H9 (cell line): ENCODE measurements around the gene KDM2A. TPM values are rescaled to one million over a fixed set of nuclear protein-coding genes. Genes with fewer than 3 reads are reported as not detected.

Experiments
- DNase-seq: peaks from one replicate; pipeline ENCODE4 v3.0.0-alpha.2; 2017
- H2AFZ ChIP-seq: one replicate; pipeline ENCODE4 v1.6.1; 2013; ENCODE audit warnings: mild to moderate bottlenecking, low read length, control low read depth, moderate library complexity
- H2AK5ac ChIP-seq: 2 replicates; pipeline ENCODE4 v1.6.1; 2013; ENCODE audit warnings: low read length, control low read depth, mixed read lengths; ENCODE audit not compliant: insufficient read length
- H2BK120ac ChIP-seq: one replicate; pipeline ENCODE4 v1.6.1; 2013; ENCODE audit warnings: low read depth, mild to moderate bottlenecking, low read length, control low read depth, inconsistent platforms; ENCODE audit not compliant: poor library complexity, severe bottlenecking
- H2BK12ac ChIP-seq: 2 replicates; pipeline ENCODE4 v1.6.1; 2013; ENCODE audit warnings: low read length, control low read depth, mixed read lengths, low read depth; ENCODE audit not compliant: insufficient read length
- H2BK15ac ChIP-seq: 2 replicates; pipeline ENCODE4 v1.6.1; 2013; ENCODE audit warnings: low read depth, low read length, control low read depth
- H2BK20ac ChIP-seq: one replicate; pipeline ENCODE4 v1.6.1; 2013; ENCODE audit warnings: low read depth, mild to moderate bottlenecking, low read length, control low read depth, inconsistent platforms; ENCODE audit not compliant: poor library complexity, severe bottlenecking
- H2BK5ac ChIP-seq: 2 replicates; pipeline ENCODE4 v1.6.1; 2013; ENCODE audit warnings: low read length, control low read depth, mixed read lengths; ENCODE audit not compliant: insufficient read length
- H3K14ac ChIP-seq: 2 replicates; pipeline ENCODE4 v1.6.1; 2013; ENCODE audit warnings: low read length, control low read depth; ENCODE audit not compliant: insufficient read depth
- H3K18ac ChIP-seq: 2 replicates; pipeline ENCODE4 v1.6.1; 2013; ENCODE audit warnings: low read depth, mild to moderate bottlenecking, mixed read lengths, low read length, control low read depth; ENCODE audit not compliant: insufficient read length
- H3K23ac ChIP-seq: 2 replicates; pipeline ENCODE4 v1.6.1; 2013; ENCODE audit warnings: low read length, control low read depth, mixed read lengths, low read depth; ENCODE audit not compliant: insufficient read length
- H3K23me2 ChIP-seq: 2 replicates; pipeline ENCODE4 v1.6.1; 2013; ENCODE audit warnings: low read depth, mild to moderate bottlenecking, mixed read lengths, low read length, control low read depth; ENCODE audit not compliant: insufficient read length, poor library complexity, severe bottlenecking
- H3K27ac ChIP-seq: 2 replicates; pipeline ENCODE4 v1.5.1; 2013; ENCODE audit warnings: low read length, control low read depth, mixed read lengths, low read depth; ENCODE audit not compliant: insufficient read length
- H3K27me3 ChIP-seq: 2 replicates; pipeline ENCODE4 v1.6.1; 2013; ENCODE audit warnings: low read length, control low read depth, inconsistent platforms; ENCODE audit not compliant: insufficient read depth
- H3K4ac ChIP-seq: 2 replicates; pipeline ENCODE4 v1.6.1; 2013; ENCODE audit warnings: low read depth, mild to moderate bottlenecking, control low read depth, inconsistent platforms, low read length, moderate library complexity
- H3K4me1 ChIP-seq: 2 replicates; pipeline ENCODE4 v1.6.1; 2013; ENCODE audit warnings: low read length, control low read depth, inconsistent platforms; ENCODE audit not compliant: insufficient read depth
- H3K4me2 ChIP-seq: 2 replicates; pipeline ENCODE4 v1.6.1; 2013; ENCODE audit warnings: low read length, control low read depth, mixed read lengths; ENCODE audit not compliant: insufficient read length, insufficient read depth
- H3K56ac ChIP-seq: 2 replicates; pipeline ENCODE4 v1.6.1; 2013; ENCODE audit warnings: low read depth, mild to moderate bottlenecking, mixed read lengths, low read length, control low read depth; ENCODE audit not compliant: insufficient read length
- H3K79me1 ChIP-seq: 2 replicates; pipeline ENCODE4 v1.6.1; 2013; ENCODE audit warnings: low read depth, mild to moderate bottlenecking, moderate library complexity, low read length, control low read depth, inconsistent platforms; ENCODE audit not compliant: insufficient read depth, poor library complexity, severe bottlenecking
- H3K79me2 ChIP-seq: 2 replicates; pipeline ENCODE4 v1.6.1; 2013; ENCODE audit warnings: low read length, control low read depth, inconsistent platforms; ENCODE audit not compliant: insufficient read depth
- H3K9ac ChIP-seq: 2 replicates; pipeline ENCODE4 v1.6.1; 2013; ENCODE audit warnings: low read length, control low read depth, mixed read lengths; ENCODE audit not compliant: insufficient read length; ENCODE audit errors: extremely low read depth
- H3K9me3 ChIP-seq: one replicate; pipeline ENCODE4 v1.6.1; 2013; ENCODE audit warnings: low read depth, low read length, inconsistent platforms; ENCODE audit not compliant: control insufficient read depth
- H3T11ph ChIP-seq: one replicate; pipeline ENCODE4 v1.6.1; 2013; ENCODE audit warnings: mild to moderate bottlenecking, low read length, control low read depth, inconsistent platforms
- H4K20me1 ChIP-seq: one replicate; pipeline ENCODE4 v1.6.1; 2013; ENCODE audit not compliant: control insufficient read depth, insufficient read length, insufficient read depth
- H4K5ac ChIP-seq: 2 replicates; pipeline ENCODE4 v1.6.1; 2013; ENCODE audit warnings: low read depth, mild to moderate bottlenecking, mixed read lengths, low read length, control low read depth; ENCODE audit not compliant: insufficient read length
- H4K8ac ChIP-seq: replicated peaks from 2 replicates; pipeline ENCODE4 v1.6.1; 2013; ENCODE audit warnings: low read length, control low read depth, mixed read lengths, low read depth; ENCODE audit not compliant: insufficient read length
- H4K91ac ChIP-seq: 2 replicates; pipeline ENCODE4 v1.6.1; 2013; ENCODE audit warnings: low read depth, mild to moderate bottlenecking, moderate library complexity, mixed read lengths, low read length, control low read depth; ENCODE audit not compliant: insufficient read length
- H3K27ac Mint-ChIP-seq, 3 experiments: 2 replicates in 2 of 3; 3 replicates in 1 of 3; pipeline ENCODE4 v1.8.0; 2020 to 2021; ENCODE audit warnings: mixed read lengths in 3 of 3, mild to moderate bottlenecking in 1 of 3, moderate library complexity in 1 of 3
- H3K27me3 Mint-ChIP-seq: 2 replicates; pipeline ENCODE4 v1.8.0; 2021; ENCODE audit warnings: low read depth, mild to moderate bottlenecking, moderate library complexity, mixed read lengths
- H3K36me3 Mint-ChIP-seq, 3 experiments: 2 replicates in 2 of 3; 3 replicates in 1 of 3; pipeline ENCODE4 v1.8.0; 2020 to 2021; ENCODE audit warnings: low read depth in 3 of 3, mixed read lengths in 3 of 3; ENCODE audit not compliant: insufficient read depth in 1 of 3
- H3K4me1 Mint-ChIP-seq, 2 experiments: 2 replicates each; pipeline ENCODE4 v1.8.0; 2020; ENCODE audit warnings: mixed read lengths in 2 of 2
- H3K4me3 Mint-ChIP-seq, 2 experiments: 2 replicates in 1 of 2; 3 replicates in 1 of 2; pipeline ENCODE4 v1.8.0; 2020 to 2021; ENCODE audit warnings: mild to moderate bottlenecking in 2 of 2, mixed read lengths in 2 of 2, moderate library complexity in 1 of 2
- H3K9me3 Mint-ChIP-seq, 2 experiments: 2 replicates in 1 of 2; 3 replicates in 1 of 2; pipeline ENCODE4 v1.8.0; 2020; ENCODE audit warnings: mild to moderate bottlenecking in 2 of 2, mixed read lengths in 2 of 2, moderate library complexity in 1 of 2
- WGBS: extraction: QIAGEN DNeasy Blood & Tissue Kit; methylation state at CpG from one replicate; pipeline ENCODE4 v1.1.7; 2013; ENCODE audit warnings: missing lambda C conversion rate, low lambda C conversion rate, mixed read lengths; ENCODE audit not compliant: insufficient read length; ENCODE audit errors: extremely low coverage; 5-methylcytosine and 5-hydroxymethylcytosine counted together
- total RNA-seq: library from RNA; stranded (reverse); gene quantifications from 2 replicates; pipeline ENCODE4 v1.2.1, GENCODE V29; 2021
- TF ChIP-seq, protein P1 (sequence below): fragments of 200-600 bp; sonication (generic); conservative IDR thresholded peaks from 3 replicates; pipeline ENCODE4 v1.8.0; 2021; ENCODE audit warnings: antibody characterized with exemption, mild to moderate bottlenecking

The KDM2A gene
- total RNA-seq, 1 experiment from 2014 or later: 85.9 TPM

DNA sequence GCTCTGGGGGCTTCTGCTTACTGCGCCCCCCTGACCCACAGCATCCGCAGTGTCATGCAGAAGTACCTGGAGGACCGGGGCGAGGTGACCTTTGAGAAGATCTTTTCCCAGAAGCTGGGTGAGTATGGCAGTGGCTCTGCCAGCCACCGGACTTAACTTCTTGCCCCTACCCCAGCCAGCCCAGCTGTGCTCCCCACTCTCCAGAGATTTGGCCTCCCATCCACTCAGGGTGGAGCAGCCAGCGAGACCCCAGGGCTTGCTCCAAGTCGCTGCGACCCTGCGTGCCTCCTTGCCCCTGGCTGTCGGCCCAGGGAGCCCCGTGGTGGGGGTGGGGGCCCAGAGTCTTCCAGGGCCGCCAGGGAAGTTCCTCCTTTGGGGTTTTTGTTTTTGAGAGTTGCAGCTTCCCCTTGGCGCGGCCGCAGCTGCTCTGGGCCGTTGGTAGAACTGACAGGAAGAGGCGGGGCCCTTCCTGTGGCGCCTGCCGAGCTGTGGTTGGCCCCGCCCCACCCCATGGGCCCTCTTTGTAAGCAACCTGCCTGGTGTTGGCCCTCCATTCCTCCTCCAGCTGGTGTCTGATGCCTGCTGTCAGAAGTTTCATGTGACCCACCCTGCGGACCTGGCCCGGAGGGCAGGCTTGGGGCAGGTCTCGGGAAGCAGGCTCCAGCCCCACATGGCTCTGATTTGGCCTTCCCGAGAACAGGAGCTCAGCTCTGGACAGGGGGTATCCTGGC is 158.3 kb downstream of the KDM2A start:
- Histone ChIP-seq H3K4me2 (no peak overlapping the region), H3K9ac (no peak overlapping the region), H3K27ac (no peak overlapping the region), H3K4ac (no peak overlapping the region), H4K20me1 (no peaks in the 10 kb centered on the region), H2BK20ac (no peak overlapping the region), H2BK12ac (no peak overlapping the region), H3K9me3 (no peaks in the 10 kb centered on the region), H3K4me1 (peaks cover 2% of the 10 kb centered on the region; the same call in 1 of the 2 replicates), H3T11ph (no peak overlapping the region), H2BK15ac (no peak overlapping the region), H2BK5ac (no peak overlapping the region), H3K14ac (peak overlapping the region; percentile 39; the same call in 1 of the 2 replicates), H2AK5ac (no peak overlapping the region), H3K79me1 (no peaks in the 10 kb centered on the region), H3K56ac (no peak overlapping the region), H2AFZ (no peak overlapping the region), H3K79me2 (peaks cover under 1% of the 10 kb centered on the region; the same call in 1 of the 2 replicates), H4K91ac (no peak overlapping the region), H3K23ac (no peak overlapping the region), H3K23me2 (no peaks in the 10 kb centered on the region), H3K18ac (no peak overlapping the region), H4K5ac (no peak overlapping the region), H2BK120ac (no peak overlapping the region), H4K8ac (no peak overlapping the region), H3K27me3 (no peaks in the 10 kb centered on the region)
- peaks cover 10 to 35% (median 33%) of the 10 kb centered on the region in 3 experiments; a peak in 6 of 7 replicates for H3K36me3 Mint-ChIP-seq
- peak; percentile 88 for DNase-seq
- TF ChIP-seq, protein P1, sequence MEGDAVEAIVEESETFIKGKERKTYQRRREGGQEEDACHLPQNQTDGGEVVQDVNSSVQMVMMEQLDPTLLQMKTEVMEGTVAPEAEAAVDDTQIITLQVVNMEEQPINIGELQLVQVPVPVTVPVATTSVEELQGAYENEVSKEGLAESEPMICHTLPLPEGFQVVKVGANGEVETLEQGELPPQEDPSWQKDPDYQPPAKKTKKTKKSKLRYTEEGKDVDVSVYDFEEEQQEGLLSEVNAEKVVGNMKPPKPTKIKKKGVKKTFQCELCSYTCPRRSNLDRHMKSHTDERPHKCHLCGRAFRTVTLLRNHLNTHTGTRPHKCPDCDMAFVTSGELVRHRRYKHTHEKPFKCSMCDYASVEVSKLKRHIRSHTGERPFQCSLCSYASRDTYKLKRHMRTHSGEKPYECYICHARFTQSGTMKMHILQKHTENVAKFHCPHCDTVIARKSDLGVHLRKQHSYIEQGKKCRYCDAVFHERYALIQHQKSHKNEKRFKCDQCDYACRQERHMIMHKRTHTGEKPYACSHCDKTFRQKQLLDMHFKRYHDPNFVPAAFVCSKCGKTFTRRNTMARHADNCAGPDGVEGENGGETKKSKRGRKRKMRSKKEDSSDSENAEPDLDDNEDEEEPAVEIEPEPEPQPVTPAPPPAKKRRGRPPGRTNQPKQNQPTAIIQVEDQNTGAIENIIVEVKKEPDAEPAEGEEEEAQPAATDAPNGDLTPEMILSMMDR: no peak
- peak overlapping the region in 1 of 2 experiments; percentile 40; a peak in 1 of 5 replicates for H3K4me3 Mint-ChIP-seq
- H3K27ac Mint-ChIP-seq: peak overlapping the region; percentile 70 to 87 (median 72); a peak in 6 of 7 replicates
- no peaks in the 10 kb centered on the region for H3K27me3 Mint-ChIP-seq
- H3K4me1 Mint-ChIP-seq: peaks cover 14 to 23% of the 10 kb centered on the region in 2 experiments
- no peaks in the 10 kb centered on the region for H3K9me3 Mint-ChIP-seq
- no CpG with 5 or more reads among the region's 24 CpGs for WGBS
